Skeletal muscle tissue (tissue), 4 donors: ENCODE results near the gene FSTL4. TPM values are rescaled to one million over a fixed set of nuclear protein-coding genes. Genes with fewer than 3 reads are reported as not detected.

Experiments used
- H3K27ac ChIP-seq: one replicate; pipeline ENCODE4 v1.7.0; 2013; ENCODE audit warnings: mild to moderate bottlenecking, low read depth, low read length, inconsistent platforms
- H3K27me3 ChIP-seq, 3 donors: one replicate each; pipeline ENCODE4 v1.7.0; 2013; ENCODE audit warnings: low read length in 3 of 3; ENCODE audit not compliant: control insufficient read depth in 3 of 3, insufficient read depth in 3 of 3
- H3K36me3 ChIP-seq, 3 donors: one replicate each; pipeline ENCODE4 v1.7.0; 2013; ENCODE audit warnings: low read length in 3 of 3; ENCODE audit not compliant: control insufficient read depth in 3 of 3, insufficient read depth in 3 of 3
- H3K4me1 ChIP-seq, 3 donors: one replicate each; pipeline ENCODE4 v1.7.0; 2013; ENCODE audit warnings: low read length in 3 of 3, mild to moderate bottlenecking in 3 of 3; ENCODE audit not compliant: control insufficient read depth in 3 of 3, insufficient read depth in 3 of 3
- H3K4me3 ChIP-seq, 3 donors: one replicate each; pipeline ENCODE4 v1.7.0; 2013; ENCODE audit warnings: low read length in 3 of 3
- H3K9ac ChIP-seq, 3 donors: one replicate each; pipeline ENCODE4 v1.7.0; 2013; ENCODE audit warnings: low read length in 3 of 3, mild to moderate bottlenecking in 3 of 3, moderate library complexity in 2 of 3, low read depth in 1 of 3
- H3K9me3 ChIP-seq, 3 donors: one replicate each; pipeline ENCODE4 v1.7.0; 2013; ENCODE audit warnings: low read length in 3 of 3; ENCODE audit not compliant: control insufficient read depth in 3 of 3
- total RNA-seq: library from RNA; depleted of rRNA; stranded (reverse); fragments of >200 nt; gene quantifications from one replicate; pipeline ENCODE4 v1.2.3, GENCODE V29; 2014
- donor health status: Osteomylitis.

Gene FSTL4
- total RNA-seq, 1 donor from 2014 or later: 1.0 TPM

DNA sequence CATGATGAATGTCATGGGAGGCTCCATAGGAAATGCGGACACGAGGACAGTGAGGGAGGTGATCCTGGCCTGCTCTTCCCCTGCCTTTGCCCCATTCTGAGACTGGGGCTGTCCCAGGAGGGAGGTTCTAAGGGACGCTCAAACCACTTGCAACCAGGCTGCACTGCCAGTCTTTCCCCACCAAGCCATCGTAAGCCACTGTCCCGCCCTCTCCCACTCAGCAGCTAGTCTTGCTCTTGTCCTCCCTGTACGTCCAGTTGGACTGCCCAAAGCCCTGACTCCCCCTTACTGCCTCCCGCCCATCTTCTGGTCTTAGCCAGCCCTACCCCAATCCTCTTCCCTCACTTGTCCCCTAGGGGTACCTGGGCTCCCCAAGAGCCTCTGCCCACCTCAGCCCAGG lies 115.7 kb downstream of the FSTL4 start:
- no peaks in the 10 kb centered on the region for H3K4me1 ChIP-seq
- H3K4me3 ChIP-seq: no peak overlapping the region
- no peaks in the 10 kb centered on the region for H3K36me3 ChIP-seq
- H3K9ac ChIP-seq: no peak overlapping the region
- peaks cover 4 to 8% (median 6%) of the 10 kb centered on the region in 3 donors for H3K27me3 ChIP-seq
- no peaks in the 10 kb centered on the region for H3K9me3 ChIP-seq
- H3K27ac ChIP-seq: no peak overlapping the region

DNA sequence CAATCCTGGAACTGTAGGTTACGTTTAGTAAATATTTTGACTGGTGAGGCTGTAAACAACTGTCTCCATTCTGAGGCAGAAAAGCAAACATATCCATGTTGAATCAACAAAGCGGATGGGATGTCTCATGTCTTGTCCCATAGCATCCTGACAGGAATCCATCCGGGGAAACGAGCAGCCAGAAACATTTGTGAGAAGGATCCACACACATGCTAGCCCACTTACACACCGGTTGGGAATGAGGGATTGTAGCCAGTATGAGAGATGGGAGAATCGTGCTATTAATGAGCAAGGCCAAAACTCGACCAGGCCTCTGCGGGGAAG lies 117.5 kb downstream of the FSTL4 start:
- H3K27me3 ChIP-seq: peaks cover 4 to 8% (median 6%) of the 10 kb centered on the region in 3 donors
- no peak overlapping the region for H3K4me3 ChIP-seq
- no peaks in the 10 kb centered on the region for H3K9me3 ChIP-seq
- H3K27ac ChIP-seq: no peak overlapping the region
- H3K9ac ChIP-seq: no peak overlapping the region
- H3K36me3 ChIP-seq: no peaks in the 10 kb centered on the region
- no peaks in the 10 kb centered on the region for H3K4me1 ChIP-seq

DNA sequence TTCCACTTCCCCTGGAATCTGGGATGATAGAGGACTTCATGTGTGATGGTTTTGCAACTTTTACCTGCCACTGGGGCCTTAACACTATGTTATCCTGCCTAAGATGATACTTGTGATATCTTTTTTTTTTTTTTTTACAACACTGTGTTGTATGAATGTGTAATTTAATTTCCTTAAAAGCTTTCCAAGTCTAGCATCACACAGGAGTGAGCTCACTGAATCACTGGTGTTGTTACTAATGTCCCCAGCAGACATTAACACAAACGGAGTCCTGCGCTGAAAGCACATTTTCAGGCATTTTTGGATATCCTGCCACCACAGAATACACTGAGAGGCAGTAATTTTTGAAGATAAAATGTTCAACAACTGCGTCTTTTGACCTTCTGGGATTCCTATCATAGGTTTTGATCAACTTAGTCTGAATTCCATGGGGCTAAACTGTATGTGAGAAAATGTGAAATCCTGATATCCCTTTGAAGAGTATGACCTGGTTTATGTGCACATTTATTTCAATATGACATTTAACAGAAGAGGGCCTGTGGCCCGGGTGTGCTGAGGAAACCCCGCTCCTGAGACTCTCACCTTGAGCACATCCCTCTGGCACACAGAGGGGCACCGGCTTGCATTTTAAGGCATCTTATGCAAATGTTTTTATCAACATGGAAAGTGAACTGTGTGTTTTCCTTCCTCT lies 118.0 kb downstream of the FSTL4 start:
- no peaks in the 10 kb centered on the region for H3K36me3 ChIP-seq
- H3K9me3 ChIP-seq: peaks cover 0 to 2% (median 0%) of the 10 kb centered on the region in 3 donors
- no peaks in the 10 kb centered on the region for H3K4me1 ChIP-seq
- H3K4me3 ChIP-seq: no peak overlapping the region
- peaks cover 4 to 6% (median 4%) of the 10 kb centered on the region in 3 donors for H3K27me3 ChIP-seq
- no peak overlapping the region for H3K27ac ChIP-seq
- no peak overlapping the region for H3K9ac ChIP-seq

DNA sequence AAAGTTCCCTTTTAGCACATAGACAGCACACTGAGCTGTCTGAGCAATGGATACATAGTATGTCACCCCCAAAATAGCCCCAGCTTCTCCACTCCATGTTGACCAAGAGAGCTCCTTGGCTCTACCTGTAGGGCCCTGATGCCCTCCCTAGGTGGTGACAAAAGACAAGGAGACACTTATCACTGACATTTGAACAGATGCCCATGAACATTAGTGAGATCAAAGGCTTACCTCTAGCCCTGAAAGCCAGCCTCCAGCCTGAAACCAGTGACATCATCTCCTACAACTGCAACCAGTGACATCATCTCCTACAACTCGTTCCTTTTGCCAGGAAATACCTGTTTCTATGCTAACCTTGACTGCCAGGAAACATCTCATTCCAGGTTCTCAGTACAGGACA lies 122.7 kb downstream of the FSTL4 start:
- H3K9ac ChIP-seq: no peak overlapping the region
- H3K27ac ChIP-seq: no peak overlapping the region
- H3K9me3 ChIP-seq: peaks cover 0 to 2% (median 0%) of the 10 kb centered on the region in 3 donors
- H3K4me1 ChIP-seq: no peaks in the 10 kb centered on the region
- H3K27me3 ChIP-seq: peaks cover 3 to 8% (median 4%) of the 10 kb centered on the region in 3 donors
- H3K36me3 ChIP-seq: no peaks in the 10 kb centered on the region
- no peak overlapping the region for H3K4me3 ChIP-seq

DNA sequence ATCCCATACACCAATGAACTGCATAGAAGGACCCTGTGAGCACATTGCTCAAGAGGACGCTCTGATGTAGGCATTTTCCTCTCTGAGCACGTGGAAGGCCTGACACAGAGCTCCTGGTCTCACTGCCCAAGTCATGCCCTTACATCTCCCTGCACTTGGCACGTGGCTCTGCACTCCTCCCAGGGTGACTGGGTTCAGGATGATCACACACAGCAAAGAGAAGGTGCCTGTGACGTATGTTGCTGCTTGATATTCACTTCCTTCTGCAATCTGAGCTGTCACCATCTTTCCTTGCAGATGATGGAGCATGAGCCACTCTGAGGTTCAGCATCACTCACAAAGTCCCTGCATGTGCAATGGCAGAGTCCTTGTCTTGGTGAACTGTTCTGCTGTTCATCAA lies 125.2 kb downstream of the FSTL4 start:
- Histone ChIP-seq H3K9me3 (peaks cover 0 to 2% (median 0%) of the 10 kb centered on the region in 3 donors), H3K27me3 (peaks cover 3 to 8% (median 4%) of the 10 kb centered on the region in 3 donors), H3K4me1 (no peaks in the 10 kb centered on the region), H3K27ac (no peak overlapping the region), H3K4me3 (no peak overlapping the region), H3K9ac (no peak overlapping the region), H3K36me3 (no peaks in the 10 kb centered on the region)

DNA sequence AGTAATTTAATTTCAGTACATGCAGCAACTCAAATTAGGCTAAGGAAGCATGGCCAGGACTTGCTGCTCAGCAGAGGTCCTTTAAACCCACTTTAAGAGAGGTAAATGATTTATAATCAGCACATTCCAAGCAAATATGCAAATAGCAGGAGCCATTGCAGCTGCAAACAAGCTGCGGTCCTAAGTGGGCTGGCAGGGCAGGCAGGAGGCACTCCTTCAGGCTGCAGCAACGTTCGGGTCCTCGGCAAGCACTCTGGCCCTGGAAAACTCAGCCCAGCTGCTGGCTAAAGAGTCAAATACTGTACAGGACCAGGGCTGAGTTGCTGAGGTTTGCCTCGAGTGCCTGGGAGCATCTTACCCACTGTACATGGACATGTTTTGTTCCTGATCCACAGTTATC lies 126.9 kb downstream of the FSTL4 start:
- H3K4me1 ChIP-seq: no peaks in the 10 kb centered on the region
- no peak overlapping the region for H3K9ac ChIP-seq
- H3K4me3 ChIP-seq: no peak overlapping the region
- peaks cover 0 to 2% (median 0%) of the 10 kb centered on the region in 3 donors for H3K9me3 ChIP-seq
- H3K36me3 ChIP-seq: no peaks in the 10 kb centered on the region
- no peak overlapping the region for H3K27ac ChIP-seq
- peaks cover 3 to 8% (median 4%) of the 10 kb centered on the region in 3 donors for H3K27me3 ChIP-seq

DNA sequence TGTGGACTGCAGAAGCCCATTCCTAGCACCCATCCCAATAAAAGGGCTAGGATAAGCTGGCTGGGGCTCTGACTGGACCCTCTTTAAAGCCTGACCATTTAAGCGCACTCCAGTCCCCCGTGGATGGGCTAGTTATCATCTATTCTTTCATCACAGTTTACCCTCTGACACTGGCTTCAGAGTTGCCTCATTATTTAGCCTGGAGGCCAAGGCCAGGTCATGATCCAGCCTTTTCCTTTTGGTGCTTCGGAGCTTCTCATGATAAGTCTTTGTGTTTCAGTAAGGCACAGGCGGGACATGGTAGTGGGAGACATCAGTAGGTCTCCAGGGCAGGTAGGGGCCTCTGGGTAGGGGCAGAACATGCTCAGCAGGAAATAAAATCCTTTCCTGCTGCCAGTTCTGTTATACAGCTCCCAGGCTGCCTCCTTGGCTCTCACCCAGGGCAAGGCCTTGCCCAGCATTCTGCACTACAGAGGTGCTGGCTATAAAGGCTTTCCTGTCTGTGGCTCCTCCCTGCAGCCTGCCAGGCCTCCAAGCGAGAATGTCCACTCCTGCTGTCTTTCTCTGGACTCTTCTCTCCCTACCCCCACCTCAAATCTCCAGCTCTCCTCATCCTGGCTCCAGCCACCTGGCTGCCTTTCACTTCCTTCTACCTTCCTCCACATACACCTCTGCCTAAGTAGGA lies 128.8 kb downstream of the FSTL4 start:
- Histone ChIP-seq H3K27ac (no peak overlapping the region), H3K4me3 (no peak overlapping the region), H3K36me3 (no peaks in the 10 kb centered on the region), H3K27me3 (peaks cover 3 to 8% (median 4%) of the 10 kb centered on the region in 3 donors), H3K4me1 (no peaks in the 10 kb centered on the region), H3K9me3 (no peaks in the 10 kb centered on the region), H3K9ac (no peak overlapping the region)

DNA sequence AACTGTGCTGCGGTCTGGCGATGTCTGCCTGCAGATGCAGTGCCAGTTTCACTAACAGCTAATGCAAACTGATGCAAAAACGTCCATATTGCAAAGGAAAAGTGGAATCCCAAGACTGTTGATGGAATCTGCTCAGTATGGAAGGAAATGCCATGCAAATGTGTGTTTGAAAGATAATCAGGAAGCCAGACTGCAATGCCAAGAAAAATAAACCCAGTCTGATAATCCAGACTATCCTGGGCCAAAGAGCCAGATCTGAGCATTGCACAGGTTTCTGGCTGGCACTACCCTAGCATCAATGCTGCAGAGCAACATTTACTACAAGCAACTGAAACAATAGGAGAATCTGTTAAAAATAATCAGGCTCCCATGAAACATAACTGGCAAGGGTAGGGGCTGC lies 130.3 kb downstream of the FSTL4 start:
- no peaks in the 10 kb centered on the region for H3K4me1 ChIP-seq
- H3K36me3 ChIP-seq: no peaks in the 10 kb centered on the region
- H3K27me3 ChIP-seq: peaks cover under 1 to 8% (median 3%) of the 10 kb centered on the region in 3 donors
- H3K9ac ChIP-seq: no peak overlapping the region
- H3K4me3 ChIP-seq: no peak overlapping the region
- H3K9me3 ChIP-seq: no peaks in the 10 kb centered on the region
- H3K27ac ChIP-seq: no peak overlapping the region

DNA sequence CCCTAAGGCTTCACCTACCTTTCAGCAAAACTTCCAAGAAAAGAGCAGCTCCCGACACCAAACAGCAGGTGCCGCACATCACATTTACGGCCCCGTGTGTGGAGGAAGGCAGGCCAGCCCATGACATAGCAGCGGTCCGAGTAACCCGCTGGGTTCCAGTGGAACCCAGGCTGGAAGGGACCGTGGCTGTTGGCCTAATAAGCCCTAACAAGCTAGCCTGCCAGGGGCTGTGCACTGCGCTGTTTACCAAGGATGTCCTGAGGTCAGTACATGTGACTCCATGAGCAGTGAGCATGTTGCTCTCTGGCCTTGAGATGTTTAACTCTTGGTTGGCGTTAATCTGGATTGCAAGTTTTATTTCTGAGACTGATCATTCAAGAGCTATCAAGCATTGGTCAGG lies 131.5 kb downstream of the FSTL4 start:
- Histone ChIP-seq H3K27ac (no peak overlapping the region), H3K4me3 (no peak overlapping the region), H3K9me3 (no peaks in the 10 kb centered on the region), H3K36me3 (no peaks in the 10 kb centered on the region), H3K27me3 (peaks cover under 1 to 3% (median under 1%) of the 10 kb centered on the region in 3 donors), H3K9ac (no peak overlapping the region), H3K4me1 (no peaks in the 10 kb centered on the region)

DNA sequence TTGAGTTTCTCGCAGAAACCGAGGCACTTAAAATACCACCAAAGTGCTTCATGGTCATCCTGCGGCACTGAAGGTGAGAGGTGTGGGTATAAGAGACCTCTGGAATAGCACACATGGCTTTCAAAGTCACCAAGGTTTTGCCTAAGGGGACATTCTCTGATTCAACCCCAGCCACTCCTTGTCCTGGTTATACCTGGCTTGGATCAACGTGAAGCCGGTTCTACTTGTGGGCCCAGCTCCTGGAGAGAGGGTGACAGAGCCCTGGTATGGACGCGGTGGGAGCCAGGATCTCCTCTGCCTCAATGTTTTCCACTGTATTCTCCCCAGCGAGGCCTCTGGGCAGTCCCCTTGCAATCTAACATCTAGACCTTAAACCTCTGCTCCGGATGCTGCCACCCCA lies 132.0 kb downstream of the FSTL4 start:
- Histone ChIP-seq H3K4me1 (no peaks in the 10 kb centered on the region), H3K27ac (no peak overlapping the region)

More for the DNA sequence above, 132.0 kb downstream of the FSTL4 start:
- no peak overlapping the region for H3K9ac ChIP-seq
- peaks cover 0 to 5% (median 4%) of the 10 kb centered on the region in 3 donors for H3K27me3 ChIP-seq
- no peaks in the 10 kb centered on the region for H3K36me3 ChIP-seq
- H3K4me3 ChIP-seq: no peak overlapping the region
- no peaks in the 10 kb centered on the region for H3K9me3 ChIP-seq
